Omental fat pad (tissue), 4 donors: ENCODE data around the gene AOAH. TPM values are rescaled to one million over a fixed set of nuclear protein-coding genes. Genes with fewer than 3 reads are reported as not detected.
"Not testable (repeated sequence)": the region's sequence is repeated elsewhere in the genome, so short reads cannot be mapped to it uniquely, and the experiment has no call there.

Source experiments
- ATAC-seq: fragments of 150-250 bp; one replicate; pipeline ENCODE4 v1.9.1; 2016; ENCODE audit warnings: mild to moderate bottlenecking, moderate library complexity; ENCODE audit not compliant: low FRiP score
- DNase-seq: peaks from one replicate; pipeline ENCODE4 v3.0.0-alpha.2; 2019; ENCODE audit warnings: low spot score
- total RNA-seq, 4 donors: library from RNA; depleted of rRNA; stranded (reverse); fragments of >200 nt; gene quantifications; one replicate each; pipeline ENCODE4 v1.1.0, GENCODE V29; 2016
- TF ChIP-seq, protein P1 (sequence below), 3 donors: fragments of 450-650 bp; IDR thresholded peaks; one replicate each; pipeline ENCODE4 v1.5.1; 2016 to 2017; ENCODE audit warnings: antibody characterized with exemption in 3 of 3, mild to moderate bottlenecking in 3 of 3, moderate library complexity in 2 of 3

AOAH gene
- total RNA-seq, 4 donors from 2014 or later: 5.8 to 27.9 (median 16.7) TPM

DNA sequence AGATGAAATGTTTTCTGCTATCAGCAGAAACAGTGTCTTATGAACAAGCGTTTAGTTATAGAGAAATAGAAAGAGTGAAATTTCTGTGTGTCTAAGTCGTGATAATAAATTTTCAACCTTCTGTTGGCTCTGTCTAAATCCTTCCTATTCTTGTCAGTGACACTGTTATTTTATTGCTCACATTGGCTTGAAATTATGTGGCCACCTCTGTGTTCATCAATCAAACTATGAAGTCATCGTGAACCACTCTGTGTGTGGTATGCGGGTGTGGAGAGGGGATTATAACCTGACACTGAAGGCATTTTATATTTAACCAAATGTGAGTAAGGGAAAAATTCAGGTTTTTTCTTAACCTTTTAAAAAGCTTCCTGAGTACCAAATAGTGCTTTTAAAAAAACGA is 12.3 kb downstream of the AOAH start:
- TF ChIP-seq, protein P1, sequence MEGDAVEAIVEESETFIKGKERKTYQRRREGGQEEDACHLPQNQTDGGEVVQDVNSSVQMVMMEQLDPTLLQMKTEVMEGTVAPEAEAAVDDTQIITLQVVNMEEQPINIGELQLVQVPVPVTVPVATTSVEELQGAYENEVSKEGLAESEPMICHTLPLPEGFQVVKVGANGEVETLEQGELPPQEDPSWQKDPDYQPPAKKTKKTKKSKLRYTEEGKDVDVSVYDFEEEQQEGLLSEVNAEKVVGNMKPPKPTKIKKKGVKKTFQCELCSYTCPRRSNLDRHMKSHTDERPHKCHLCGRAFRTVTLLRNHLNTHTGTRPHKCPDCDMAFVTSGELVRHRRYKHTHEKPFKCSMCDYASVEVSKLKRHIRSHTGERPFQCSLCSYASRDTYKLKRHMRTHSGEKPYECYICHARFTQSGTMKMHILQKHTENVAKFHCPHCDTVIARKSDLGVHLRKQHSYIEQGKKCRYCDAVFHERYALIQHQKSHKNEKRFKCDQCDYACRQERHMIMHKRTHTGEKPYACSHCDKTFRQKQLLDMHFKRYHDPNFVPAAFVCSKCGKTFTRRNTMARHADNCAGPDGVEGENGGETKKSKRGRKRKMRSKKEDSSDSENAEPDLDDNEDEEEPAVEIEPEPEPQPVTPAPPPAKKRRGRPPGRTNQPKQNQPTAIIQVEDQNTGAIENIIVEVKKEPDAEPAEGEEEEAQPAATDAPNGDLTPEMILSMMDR (IDR thresholded peaks at IDR 0.05): no peak
- no peak for DNase-seq
- no peak for ATAC-seq

DNA sequence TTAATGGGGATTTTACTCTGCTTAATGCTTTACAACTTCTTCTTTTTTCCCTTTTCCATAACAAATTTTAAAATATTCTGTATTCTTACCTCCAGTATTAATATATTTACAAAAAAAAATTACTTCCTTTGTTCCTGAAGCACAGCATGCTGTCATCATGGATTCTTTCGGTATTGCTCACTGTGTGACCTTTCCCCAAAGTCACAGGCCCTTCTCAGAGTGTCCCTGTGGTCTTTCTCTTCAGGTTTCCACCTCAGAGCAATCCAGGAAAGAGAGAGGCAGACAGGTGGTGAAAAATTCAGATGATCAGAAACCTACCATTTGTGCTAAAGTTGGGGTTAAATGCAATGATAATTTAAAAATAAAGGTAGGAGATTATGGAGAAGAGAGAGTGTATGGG is 13.0 kb downstream of the AOAH start:
- TF ChIP-seq, protein P1 (IDR thresholded peaks at IDR 0.05): no peak
- no peak for ATAC-seq
- no peak for DNase-seq

DNA sequence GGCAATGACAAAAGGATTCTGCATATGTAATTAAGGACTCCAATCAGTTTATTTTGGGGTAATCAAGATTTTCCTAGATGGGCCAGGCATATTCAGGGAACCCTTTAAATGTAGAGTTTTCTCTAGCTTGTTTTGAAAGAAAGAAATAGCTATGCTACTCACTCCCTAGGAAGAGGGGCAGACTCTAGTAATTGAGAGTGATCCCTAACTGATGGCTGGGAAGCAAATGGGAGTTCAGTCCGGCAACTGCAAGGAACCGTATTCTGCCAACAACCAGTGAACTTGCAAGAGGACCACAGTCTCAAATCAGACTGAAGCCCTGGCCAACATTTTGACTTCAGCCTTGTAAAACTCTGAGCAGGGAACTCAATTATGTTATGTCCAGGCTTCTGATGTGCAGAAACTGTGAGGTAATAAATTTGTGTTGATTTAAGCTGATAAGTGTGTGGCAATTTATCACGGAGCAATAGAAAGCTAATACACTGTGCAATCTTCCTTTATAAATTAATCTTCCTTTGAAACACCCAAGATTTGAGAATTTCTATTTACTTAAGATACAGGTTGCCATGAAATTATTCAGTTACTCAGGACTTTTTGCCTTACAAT is 14.0 kb downstream of the AOAH start:
- TF ChIP-seq, protein P1 (IDR thresholded peaks at IDR 0.05): no peak
- DNase-seq: no peak
- no peak for ATAC-seq

DNA sequence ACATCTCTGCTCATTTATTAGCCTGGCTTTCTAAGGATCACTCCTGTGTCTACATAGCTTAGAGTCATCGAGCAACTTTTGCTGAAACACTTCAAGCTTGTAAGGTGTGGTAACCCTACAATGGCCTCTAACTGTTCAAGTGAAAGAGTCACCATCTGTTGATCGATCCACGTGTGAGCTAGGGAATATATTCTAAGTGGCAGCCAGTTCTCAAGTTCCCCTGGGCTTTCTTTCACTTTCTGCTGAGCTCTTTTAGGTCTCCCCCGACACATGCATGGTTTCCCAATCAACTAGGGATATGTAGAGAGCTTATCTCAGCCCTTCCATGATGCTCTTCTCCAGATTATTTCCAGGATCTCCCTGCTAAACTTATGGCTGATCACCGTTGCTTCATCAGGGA is 15.5 kb downstream of the AOAH start:
- TF ChIP-seq, protein P1 (IDR thresholded peaks at IDR 0.05): no peak
- DNase-seq (no peak), ATAC-seq (no peak)

DNA sequence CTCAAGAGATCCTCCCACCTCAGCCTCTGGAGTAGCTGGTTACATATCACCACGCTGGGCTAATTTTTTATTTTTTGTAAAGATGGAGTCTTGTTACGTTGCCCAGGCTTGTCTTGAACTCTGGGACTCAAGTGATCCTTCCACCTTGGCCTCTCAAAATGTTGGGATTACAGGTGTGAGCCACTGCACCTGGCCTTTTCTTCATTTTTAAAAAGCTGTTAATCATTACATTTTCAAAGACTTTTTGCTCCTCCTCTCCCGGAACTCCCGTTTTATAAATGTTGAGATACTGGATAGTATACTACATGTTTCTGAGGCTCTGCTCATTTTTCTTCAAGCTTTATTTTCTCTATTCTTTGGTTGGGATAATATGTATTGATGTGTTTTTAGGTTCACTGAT is 16.4 kb downstream of the AOAH start:
- TF ChIP-seq, protein P1 (IDR thresholded peaks at IDR 0.05): no peak
- ATAC-seq (peak; percentile 44), DNase-seq (no peak)

DNA sequence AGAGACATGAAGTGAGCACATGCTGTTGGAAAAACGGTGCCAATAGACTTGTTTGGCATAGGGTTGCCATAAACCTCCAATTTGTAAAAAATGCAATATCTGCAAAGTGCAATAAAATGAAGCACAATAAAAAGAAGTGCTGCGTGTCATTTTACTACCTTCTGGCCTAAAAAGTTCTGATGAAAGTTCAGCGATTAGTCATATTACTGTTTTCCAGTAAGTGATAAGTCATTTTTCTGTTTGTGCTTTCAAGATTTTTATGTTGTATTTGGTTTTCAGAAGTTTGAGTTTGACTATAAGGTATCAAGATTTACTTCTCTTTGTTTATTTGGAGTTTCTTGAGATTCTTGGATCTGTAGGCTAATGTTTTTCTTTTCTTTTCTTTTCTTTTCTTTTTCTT is 16.8 kb downstream of the AOAH start:
- TF ChIP-seq, protein P1 (IDR thresholded peaks at IDR 0.05): no peak
- DNase-seq: no peak
- ATAC-seq: no peak

DNA sequence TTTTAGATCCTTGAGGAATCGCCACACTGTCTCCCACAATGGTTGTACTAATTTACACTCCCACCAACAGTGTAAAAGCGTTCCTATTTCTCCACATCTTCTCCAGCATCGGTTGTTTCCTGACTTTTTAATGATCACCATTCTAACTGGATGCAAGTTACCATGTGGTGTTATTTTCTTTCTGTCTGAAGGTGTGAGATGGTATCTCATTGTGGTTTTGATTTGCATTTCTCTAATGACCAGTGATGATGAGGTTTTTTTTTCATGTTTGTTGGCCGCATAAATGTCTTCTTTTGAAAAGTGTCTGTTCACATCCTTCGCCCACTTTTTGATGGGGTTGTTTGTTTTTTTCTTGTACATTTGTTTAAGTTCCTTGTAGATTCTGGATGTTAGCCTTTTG is 20.4 kb downstream of the AOAH start:
- ATAC-seq, DNase-seq: not testable (repeated sequence)
